Esophagus muscularis mucosa (tissue), 4 donors: ENCODE data around the gene CRTC1. TPM values are rescaled to one million over a fixed set of nuclear protein-coding genes. Genes with fewer than 3 reads are reported as not detected.
"Not testable (repeated sequence)": the region's sequence is repeated elsewhere in the genome, so short reads cannot be mapped to it uniquely, and the experiment has no call there.

ENCODE experiments used
- DNase-seq: peaks from one replicate; pipeline ENCODE4 v3.0.0-alpha.2; 2017; ENCODE audit errors: extremely low spot score
- H3K27ac ChIP-seq, 4 donors: fragments of 200-600 bp; sonication (generic); replicated peaks in 1 of 4; 1 replicate in 3 of 4; 2 replicates in 1 of 4; pipeline ENCODE4 v1.5.1; 2016 to 2019; ENCODE audit warnings: mild to moderate bottlenecking in 1 of 4
- H3K27me3 ChIP-seq, 4 donors: fragments of 200-600 bp; sonication (generic); one replicate each; pipeline versions ENCODE4 v1.5.1 to v1.6.0; 2016 to 2019
- H3K36me3 ChIP-seq, 4 donors: fragments of 200-600 bp; sonication (generic); one replicate each; pipeline ENCODE4 v1.5.1; 2016 to 2019
- H3K4me1 ChIP-seq, 4 donors: fragments of 200-600 bp; sonication (generic); one replicate each; pipeline ENCODE4 v1.5.1; 2016 to 2019
- H3K4me3 ChIP-seq, 4 donors: fragments of 200-600 bp; sonication (generic); 1 replicate in 2 of 4; 2 replicates in 2 of 4; pipeline ENCODE4 v1.5.1; 2016 to 2019; ENCODE audit warnings: mild to moderate bottlenecking in 4 of 4, moderate library complexity in 1 of 4
- H3K9me3 ChIP-seq, 4 donors: fragments of 200-600 bp; sonication (generic); 1 replicate in 3 of 4; 2 replicates in 1 of 4; pipeline ENCODE4 v1.5.1; 2016 to 2019
- CTCF ChIP-seq, 3 experiments: fragments of 200-600 bp in 2 of 3; fragments of 450-650 bp in 1 of 3; sonication (generic) in 2 of 3; IDR thresholded peaks; one replicate each; pipeline ENCODE4 v1.5.1; 2017 to 2019; ENCODE audit warnings: antibody characterized with exemption in 3 of 3, mild to moderate bottlenecking in 2 of 3, moderate library complexity in 1 of 3
- EP300 ChIP-seq: sonication (generic); formaldehyde crosslinking; IDR thresholded peaks from one replicate; pipeline ENCODE4 v1.6.1; 2017; ENCODE audit warnings: antibody characterized with exemption
- POLR2A ChIP-seq: fragments of 450-650 bp; IDR thresholded peaks from one replicate; pipeline ENCODE4 v1.6.1; 2017; ENCODE audit warnings: antibody characterized with exemption, moderate library complexity, mild to moderate bottlenecking, low read depth
- POLR2AphosphoS5 ChIP-seq, 2 donors: sonication (generic); formaldehyde crosslinking; IDR thresholded peaks; one replicate each; pipeline ENCODE4 v1.6.1; 2017; ENCODE audit warnings: antibody characterized with exemption in 2 of 2
- WGBS: methylation state at CpG from one replicate; pipeline ENCODE4 v1.1.5; 2018; 5-methylcytosine and 5-hydroxymethylcytosine counted together
- intact Hi-C: fragments of 100-400 bp; cut with DNase I; formaldehyde crosslinking; loops from one replicate; pipeline ENCODE4 v1.15.1; 2023
- total RNA-seq, 4 donors: library from RNA; depleted of rRNA; stranded (reverse); fragments of >200 nt; gene quantifications; one replicate each; pipeline versions ENCODE4 v1.1.0 to v1.2.1, GENCODE V29; 2016

Gene CRTC1
- total RNA-seq, 4 donors from 2014 or later: 5.3 to 10.1 (median 6.6) TPM

- Histone ChIP-seq H3K36me3 (peaks cover 0 to 6% (median 2%) of the 10 kb centered on the region in 4 donors), H3K9me3 (no peaks in the 10 kb centered on the region), H3K4me3 (no peak overlapping the region), H3K4me1 (peaks cover 0 to 17% (median 8%) of the 10 kb centered on the region in 4 donors), H3K27me3 (no peaks in the 10 kb centered on the region), H3K27ac (peak overlapping the region in 3 of 4 donors; percentile 35 to 44 (median 40))
- WGBS: 80% methylated on average over 29 of the region's 30 CpGs
- DNase-seq: no peak
- no peak for TF ChIP-seq POLR2A
- TF ChIP-seq CTCF (IDR thresholded peaks at IDR 0.05): no peak
- no peak for TF ChIP-seq EP300
- no peak for TF ChIP-seq POLR2AphosphoS5 (IDR thresholded peaks at IDR 0.05)
- intact Hi-C loops: no loop called here
Measured at GRCh38 chr19:18725841-18726770, 42.6 kb downstream of the CRTC1 start.

DNA sequence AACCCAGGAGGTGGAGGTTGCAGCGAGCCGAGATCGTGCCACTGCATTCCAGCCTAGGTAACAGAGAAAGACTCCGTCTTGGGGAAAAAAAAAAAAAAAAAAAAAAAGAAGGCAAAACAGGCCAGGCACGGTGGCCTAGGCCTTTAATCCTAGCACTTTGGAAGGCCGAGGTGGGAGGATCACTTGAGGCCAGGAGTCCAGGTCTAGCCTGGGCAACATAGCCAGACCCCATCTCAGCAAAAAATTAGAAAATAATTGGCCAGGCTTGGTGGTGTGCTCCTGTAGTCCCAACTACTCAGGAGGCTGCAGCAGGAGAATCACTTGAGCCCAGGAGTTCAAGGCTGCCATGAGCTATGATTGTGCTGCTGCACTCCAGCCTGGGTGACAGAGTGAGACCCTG lies 43.4 kb downstream of the CRTC1 start:
- Histone ChIP-seq H3K27me3 (no peaks in the 10 kb centered on the region), H3K4me1 (peaks cover 0 to 17% (median 8%) of the 10 kb centered on the region in 4 donors), H3K27ac (peak overlapping the region in 1 of 4 donors; percentile 42), H3K9me3 (no peaks in the 10 kb centered on the region), H3K36me3 (peaks cover 0 to 10% (median 2%) of the 10 kb centered on the region in 4 donors), H3K4me3 (no peak overlapping the region)
- 76% methylated on average over 6 of the region's 6 CpGs for WGBS
- no peak for DNase-seq
- intact Hi-C loops: no loop called here
- TF ChIP-seq EP300 (no peak), CTCF (IDR thresholded peaks at IDR 0.05) (no peak), POLR2AphosphoS5 (IDR thresholded peaks at IDR 0.05) (no peak), POLR2A (no peak)

- 95% methylated on average over 6 of the region's 6 CpGs for WGBS
- peaks cover 0 to 19% (median 10%) of the 10 kb centered on the region in 4 donors for H3K4me1 ChIP-seq
- H3K36me3 ChIP-seq, DNase-seq, H3K27ac ChIP-seq, H3K9me3 ChIP-seq, H3K27me3 ChIP-seq, H3K4me3 ChIP-seq, intact Hi-C loops: not testable (repeated sequence)
Measured at GRCh38 chr19:18727602-18728001, 44.1 kb downstream of the CRTC1 start.

DNA sequence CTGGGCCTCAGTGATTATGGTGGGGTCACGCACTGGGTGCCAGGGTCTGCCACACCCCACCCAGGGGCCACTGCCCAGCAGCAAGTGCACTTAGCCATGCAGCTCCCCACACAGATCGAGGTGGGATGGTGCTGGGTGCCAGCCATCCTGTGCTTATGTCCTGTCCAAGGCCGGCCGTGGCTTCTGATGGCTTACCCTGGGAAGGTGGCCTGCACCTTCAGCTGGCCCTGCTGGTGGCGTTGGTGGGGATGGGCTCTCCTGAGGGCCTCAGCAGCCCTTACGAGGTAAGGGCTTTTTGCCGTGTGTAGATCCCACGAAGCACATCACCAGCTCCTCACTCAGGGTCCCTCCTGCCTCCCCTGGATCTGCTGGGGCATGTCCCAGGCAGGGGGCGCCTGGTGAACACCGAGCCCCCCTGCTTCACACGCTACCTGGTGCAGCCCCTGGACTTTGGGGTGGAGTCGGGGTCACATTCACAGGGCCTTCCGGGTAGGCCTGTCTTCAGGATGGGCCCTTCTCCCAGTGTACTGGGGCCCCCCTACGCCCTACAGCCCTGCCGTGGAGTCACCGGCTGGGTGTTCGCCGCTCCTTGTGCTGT lies 46.6 kb downstream of the CRTC1 start:
- Histone ChIP-seq H3K4me1 (peaks cover 10 to 28% (median 22%) of the 10 kb centered on the region in 4 donors), H3K9me3 (no peaks in the 10 kb centered on the region), H3K27me3 (no peaks in the 10 kb centered on the region), H3K27ac (no peak overlapping the region), H3K36me3 (peaks cover 0 to 5% (median 2%) of the 10 kb centered on the region in 4 donors), H3K4me3 (no peak overlapping the region)
- no peak for TF ChIP-seq CTCF (IDR thresholded peaks at IDR 0.05)
- no peak for TF ChIP-seq POLR2AphosphoS5 (IDR thresholded peaks at IDR 0.05)
- no peak for TF ChIP-seq POLR2A
- no peak for TF ChIP-seq EP300
- intact Hi-C loops: no loop called here
- DNase-seq: no peak
- 96% methylated on average over 10 of the region's 18 CpGs for WGBS

GRCh38 chr19:18730885-18731513 lies 47.5 kb downstream of the CRTC1 start:
- Histone ChIP-seq H3K27me3 (no peaks in the 10 kb centered on the region), H3K9me3 (no peaks in the 10 kb centered on the region), H3K4me1 (peaks cover 10 to 28% (median 15%) of the 10 kb centered on the region in 4 donors), H3K36me3 (peaks cover 0 to 5% (median 2%) of the 10 kb centered on the region in 4 donors), H3K4me3 (no peak overlapping the region), H3K27ac (no peak overlapping the region)
- 97% methylated on average over 10 of the region's 11 CpGs for WGBS
- intact Hi-C loops: no loop called here
- TF ChIP-seq POLR2AphosphoS5 (IDR thresholded peaks at IDR 0.05): no peak
- no peak for TF ChIP-seq EP300
- TF ChIP-seq POLR2A: no peak
- TF ChIP-seq CTCF (IDR thresholded peaks at IDR 0.05): no peak
- no peak for DNase-seq
